ENCODE measurements around the gene CDH23. TPM values are rescaled to one million over a fixed set of nuclear protein-coding genes. Genes with fewer than 3 reads are reported as not detected.

The CDH23 gene
- total and polyA plus RNA-seq, 9 of the 15 experiments (the other 6 are each of a cell fraction or from before 2014, with no cell fraction given), result 0.18 to 1.2 (median 0.47) TPM

GRCh38 chr10:71635867-71636266 lies 239.1 kb downstream of the CDH23 start:
- in situ Hi-C loops (cut with MboI), result no loop called here
- no peak for TF ChIP-seq DNMT1 (IDR thresholded peaks at IDR 0.05)
- TF ChIP-seq ZBTB11 (CRISPR knock-in tag; IDR thresholded peaks at IDR 0.05), result no peak
- TF ChIP-seq CXXC5 (CRISPR knock-in tag; IDR thresholded peaks at IDR 0.05), result no peak
- TF ChIP-seq DIDO1 (tag; IDR thresholded peaks at IDR 0.05; ENCODE audit: low read depth), result no peak
- TF ChIP-seq MIER1 (IDR thresholded peaks at IDR 0.05; ENCODE audit: low read depth), result 0 out of 2 replicates have a peak, but pooled peaks have one; percentile 7
- no peak for TF ChIP-seq THRAP3 (IDR thresholded peaks at IDR 0.05; ENCODE audit: borderline replicate concordance)
- TF ChIP-seq ATF7 (IDR thresholded peaks at IDR 0.05), result 0 out of 2 replicates have a peak, but pooled peaks have one; percentile 4
- no peak for TF ChIP-seq BMI1 (IDR thresholded peaks at IDR 0.05; ENCODE audit: low read length)
- no peak for TF ChIP-seq MCM7 (IDR thresholded peaks at IDR 0.05)
- no peak for TF ChIP-seq ERF (CRISPR knock-in tag; IDR thresholded peaks at IDR 0.05)
- TF ChIP-seq ATF4 (CRISPR knock-in tag; IDR thresholded peaks at IDR 0.05), result no peak
- no peak for TF ChIP-seq SPI1 (IDR thresholded peaks at IDR 0.05; ENCODE audit: borderline replicate concordance, low read depth, low read length)
- peak; percentile 82; the same call in 1 of the 2 replicates for TF ChIP-seq ZBTB26 (CRISPR knock-in tag; IDR thresholded peaks at IDR 0.05)
- TF ChIP-seq HMBOX1 (IDR thresholded peaks at IDR 0.05), result no peak
- no peak for TF ChIP-seq ZNF24 (IDR thresholded peaks at IDR 0.05)
- no peak for TF ChIP-seq KLF16 (IDR thresholded peaks at IDR 0.05)
- no peak for TF ChIP-seq NR2C1 (IDR thresholded peaks at IDR 0.05)
- TF ChIP-seq NR2C1 (tag; IDR thresholded peaks at IDR 0.05), result no peak

More at GRCh38 chr10:71635867-71636266, 239.1 kb downstream of the CDH23 start:
- BruUV-seq (replicated peaks), result no TSS peak
- WGBS (ENCODE audit: insufficient coverage, low coverage, missing lambda C conversion rate), result 45% methylated on average over 3 of the region's 5 CpGs
- no peaks in the 10 kb centered on the region for H3K79me2 ChIP-seq (ENCODE audit: control insufficient read depth, insufficient read depth, low read length)
- intact Hi-C loops (cut with micrococcal nuclease), result loop anchor here (5.0 kb wide), 3 partner anchors 46 to 111 kb away; no protein-coding TSS in a partner anchor
- no peak for ATAC-seq
- peak overlapping the region; percentile 54 to 74; a peak in 3 of 4 replicates for H3K9ac ChIP-seq (ENCODE audit: insufficient read depth in 1 of 2, low read depth in 2 of 2, low read length in 2 of 2)
- peak in 1 of 4 experiments; percentile 52 for DNase-seq (ENCODE audit: extremely low read depth in 1 of 4, low spot score in 3 of 4)
- peak overlapping the region; percentile 80 for H3K27ac ChIP-seq (ENCODE audit: extremely low read depth, low read depth, low read length)
- no peaks in the 10 kb centered on the region; a peak in 1 of 5 replicates for H3K27me3 ChIP-seq (ENCODE audit: control insufficient read depth in 2 of 2, insufficient read depth in 2 of 2, low read length in 2 of 2)
- H3K4me2 ChIP-seq (ENCODE audit: insufficient read depth, low read length), result peak overlapping the region; percentile 65
- CTCF ChIA-PET (ENCODE audit: low intra/inter-chr PET ratio), result no interaction called here
- POLR2A ChIA-PET, result interaction anchor here (0.6 to 1.1 kb wide), 3 partner anchors 14 to 52 kb away, joined by 3 to 4 read pairs (median 4); no protein-coding TSS in a partner anchor
- H3K9me3 ChIP-seq (replicated peaks; ENCODE audit: control insufficient read depth, insufficient read depth, low read depth, low read length), result no peaks in the 10 kb centered on the region
- peak overlapping the region; percentile 20 for H2AFZ ChIP-seq (ENCODE audit: low read depth, low read length)
- no peaks in the 10 kb centered on the region for H3K36me3 ChIP-seq (ENCODE audit: control insufficient read depth, insufficient read depth, low read length)
- peaks cover 6% of the 10 kb centered on the region for H3K9me1 ChIP-seq (ENCODE audit: control insufficient read depth, insufficient read depth, low read length)
- no peaks in the 10 kb centered on the region for H4K20me1 ChIP-seq (replicated peaks; ENCODE audit: control insufficient read depth, insufficient read depth, low read length)
- H3K4me3 ChIP-seq, result no peak overlapping the region
- peaks cover 91 to 99% of the 10 kb centered on the region in 2 experiments for H3K4me1 ChIP-seq (replicated peaks in 1 of 2; ENCODE audit: control insufficient read depth in 2 of 2, insufficient read depth in 2 of 2, low read length in 2 of 2)
- FAIRE-seq, result no peak
